Heart left ventricle (tissue), 13 donors: ENCODE results near the gene SWI5.

Source experiments
- CTCF ChIP-seq, 12 donors: fragments of 200-600 bp; sonication (generic) in 4 of 12; IDR thresholded peaks; one replicate each; pipeline versions ENCODE4 v1.5.0 to v1.8.0; 2018 to 2022; ENCODE audit warnings: antibody characterized with exemption in 12 of 12, mild to moderate bottlenecking in 5 of 12
- POLR2A ChIP-seq, 2 donors: fragments of 450-650 bp; IDR thresholded peaks; one replicate each; pipeline ENCODE4 v1.6.1; 2017; ENCODE audit warnings: antibody characterized with exemption in 2 of 2, mild to moderate bottlenecking in 2 of 2, moderate library complexity in 2 of 2
- donor health status: ischemic (EF 13 %, LVEDD 7.1; RV severe dilation, severe dysfunction).
- donor health status: DM: no; HTN: yes; CAD: no.
- donor health status: DM: no; HTN: no; CAD: no.
- donor health status: ischemic (EF 25% LVEDD 6.9; RV normal size, moderate dysfunction).
- donor health status: ischemic (EF 25% LVEDD 5.7; RV mildly dilated, moderate dysfunction).
- donor health status: ischemic (EF 35%, LVEDD 5.7; RV mildly dilated, moderate dysfunction).
- donor health status: nonischemic (EF 11% LVEDD 7.7; RV severe dilation, severe dysfunction).
- donor health status: DM: yes; HTN: yes; CAD: no.
- donor health status: PGD.
- donor health status: ischemic (EF 29% LVEDD 5.4; RV normal size, mild dysfunction).
- donor health status: nonischemic (EF 23%, LVEDD 6.1; RV moderate dilation, normal function).

DNA sequence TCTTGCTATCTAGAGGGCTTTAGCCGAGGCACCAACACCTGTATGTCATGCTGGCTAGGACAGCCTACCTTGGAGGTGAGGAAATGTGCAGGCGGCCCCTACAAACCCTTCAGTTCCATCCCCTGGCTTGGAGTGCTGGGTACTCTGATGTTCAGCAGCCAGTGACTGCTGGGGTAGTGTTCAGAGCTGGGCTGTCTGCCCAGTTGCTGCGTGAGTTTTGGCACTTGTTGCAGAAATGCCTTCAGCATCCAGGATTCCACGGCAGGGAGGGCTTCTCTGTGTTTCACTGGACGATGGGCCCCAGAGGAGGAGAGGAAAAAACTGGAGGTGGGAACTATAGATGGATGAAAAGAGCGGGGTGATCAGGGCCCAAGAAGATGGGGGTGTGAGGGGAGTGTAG lies 10.4 kb downstream of the SWI5 start:
- no peak for TF ChIP-seq CTCF (IDR thresholded peaks at IDR 0.05)
- no peak for TF ChIP-seq POLR2A (IDR thresholded peaks at IDR 0.05)
